Ovary (tissue), 9 donors: ENCODE data around the gene POLR1B. TPM values are rescaled to one million over a fixed set of nuclear protein-coding genes. Genes with fewer than 3 reads are reported as not detected.

Experiments used
- DNase-seq, 5 donors: peaks; one replicate each; pipeline ENCODE4 v3.0.0-alpha.2; 2019 to 2020
- H3K27ac ChIP-seq, 2 donors: fragments of 200-600 bp; one replicate each; pipeline versions ENCODE4 v1.5.1 to v1.8.0; 2019 to 2022
- H3K27me3 ChIP-seq: fragments of 200-600 bp; one replicate; pipeline ENCODE4 v1.8.0; 2022
- H3K36me3 ChIP-seq: fragments of 200-600 bp; sonication (generic); one replicate; pipeline ENCODE4 v1.5.1; 2019
- H3K4me1 ChIP-seq: one replicate; pipeline ENCODE4 v1.8.1; 2013; ENCODE audit warnings: mild to moderate bottlenecking, moderate library complexity; ENCODE audit not compliant: insufficient read depth
- H3K4me3 ChIP-seq: fragments of 200-600 bp; sonication (generic); one replicate; pipeline ENCODE4 v1.5.1; 2017
- H3K9me3 ChIP-seq, 2 donors: fragments of 200-600 bp in 1 of 2; sonication (generic) in 1 of 2; one replicate each; pipeline versions ENCODE4 v1.5.1 to v1.8.1; 2013 to 2019; ENCODE audit warnings: mild to moderate bottlenecking in 1 of 2, moderate library complexity in 1 of 2
- CTCF ChIP-seq, 3 donors: fragments of 450-650 bp in 2 of 3; fragments of 200-600 bp in 1 of 3; IDR thresholded peaks; one replicate each; pipeline versions ENCODE4 v1.5.1 to v1.8.0; 2016 to 2022; ENCODE audit warnings: antibody characterized with exemption in 3 of 3, mild to moderate bottlenecking in 1 of 3
- EP300 ChIP-seq: sonication (generic); formaldehyde crosslinking; IDR thresholded peaks from one replicate; pipeline ENCODE4 v1.6.1; 2017; ENCODE audit warnings: antibody characterized with exemption
- POLR2A ChIP-seq: fragments of 450-650 bp; IDR thresholded peaks from one replicate; pipeline ENCODE4 v1.6.1; 2017; ENCODE audit warnings: antibody characterized with exemption, mild to moderate bottlenecking, moderate library complexity
- WGBS, 3 donors: extraction: QIAGEN DNeasy Blood & Tissue Kit in 1 of 3; methylation state at CpG; one replicate each; pipeline versions ENCODE4 v1.1.5 to v1.1.7; 2013 to 2017; 5-methylcytosine and 5-hydroxymethylcytosine counted together
- intact Hi-C, 4 donors: fragments of 100-400 bp; cut with DNase I; formaldehyde crosslinking; loops; one replicate each; pipeline versions ENCODE4 v1.11.0 to v1.15.1; 2022 to 2023
- polyA plus RNA-seq, 2 donors: library from polyadenylated mRNA; stranded (reverse); fragments of 200-250 nt in 1 of 2; fragments of 350-450 nt in 1 of 2; fragmentation: Illumina TruSeq in 1 of 2; extraction: RNeasy Lipid Tissue Mini Kit (QIAGEN cat#74804) in 1 of 2; gene quantifications; one replicate each; pipeline ENCODE4 v1.2.3, GENCODE V29; 2013 to 2014
- total RNA-seq, 7 donors: library from RNA; depleted of rRNA in 2 of 7; stranded (reverse); fragments of >200 nt in 2 of 7; fragmentation: NEBNext Ultra II Directional in 3 of 7; extraction: Animal tissue kit (Norgen Biotek cat#: 25700) in 3 of 7; gene quantifications; one replicate each; pipeline versions ENCODE4 v1.1.0 to v1.2.4, GENCODE V29; 2016 to 2023
- donor health status: DM: no; HTN: no; CAD: no; lungs with moderate emphysema.
- donor health status: DM: no; HTN: no; CAD: no.
- donor health status: Bipolar disorder and iron deficiency.
- donor health status: DM: yes; HTN: yes; CAD: no.
- donor health status: DM: no; HTN: no; CAD: no.
- donor health status: DM: yes; HTN: yes; CAD: no.

Gene POLR1B
- total and polyA plus RNA-seq, 9 donors = 5.6 to 29.9 (median 18.9) TPM

GRCh38 chr2:112584134-112584890, 42.0 kb downstream of the POLR1B start, which contains the start of gene CHCHD5:
CHCHD5 (plus strand) TSS chr2:112584609; CDS start chr2:112584648, 39 bp downstream.
- Histone ChIP-seq H3K4me1 (peaks cover 7% of the 10 kb centered on the region), H3K27me3 (no peaks in the 10 kb centered on the region), H3K9me3 (no peaks in the 10 kb centered on the region), H3K27ac (peak within 1 kb of the TSS; percentile 31 to 85), H3K36me3 (no peaks in the 10 kb centered on the region), H3K4me3 (peak within 1 kb of the TSS; percentile 52)
- intact Hi-C loops = loop anchor here in 3 of 4 donors (5.0 kb wide), 1 partner anchor 102 kb away; the partner anchor contains the start of gene TTL (in 3 of the 3)
- WGBS, 3 donors = 0 to 1% (median 0%) methylated on average over 52 to 54 of the region's 54 CpGs
- DNase-seq = peak; percentile 93 to 96 (median 94)
- TF ChIP-seq CTCF (IDR thresholded peaks at IDR 0.05) (peak; percentile 37 to 51 (median 47)), POLR2A (peak; percentile 38), EP300 (peak; percentile 38)

GRCh38 chr2:112584891-112585250, 42.6 kb downstream of the POLR1B start:
- intact Hi-C loops = loop anchor here in 3 of 4 donors (5.0 kb wide), 1 partner anchor 103 kb away; the partner anchor contains the start of gene TTL (in 3 of the 3)
- no peak for TF ChIP-seq EP300
- TF ChIP-seq CTCF (IDR thresholded peaks at IDR 0.05) = no peak
- TF ChIP-seq POLR2A = no peak
- Histone ChIP-seq H3K4me3 (peak overlapping the region; percentile 52), H3K4me1 (peaks cover 7% of the 10 kb centered on the region), H3K9me3 (no peaks in the 10 kb centered on the region), H3K27ac (peak overlapping the region; percentile 31 to 85), H3K36me3 (no peaks in the 10 kb centered on the region), H3K27me3 (no peaks in the 10 kb centered on the region)
- DNase-seq = peak in 1 of 5 donors; percentile 19
- WGBS, 3 donors = 62 to 65% (median 62%) methylated on average over 3 of the region's 3 CpGs

- TF ChIP-seq EP300 = no peak
- no peak for TF ChIP-seq CTCF (IDR thresholded peaks at IDR 0.05)
- TF ChIP-seq POLR2A = no peak
- intact Hi-C loops = no loop called here
- no peak for DNase-seq
- H3K4me3 ChIP-seq = peak overlapping the region; percentile 52
- no peak overlapping the region for H3K27ac ChIP-seq
- H3K4me1 ChIP-seq = peaks cover 7% of the 10 kb centered on the region
- WGBS, 3 donors = 96 to 98% (median 98%) methylated on average over 3 of the region's 3 CpGs
- H3K36me3 ChIP-seq = no peaks in the 10 kb centered on the region
- no peaks in the 10 kb centered on the region for H3K27me3 ChIP-seq
- no peaks in the 10 kb centered on the region for H3K9me3 ChIP-seq
Observed at GRCh38 chr2:112585400-112585799, 43.1 kb downstream of the POLR1B start.

GRCh38 chr2:112585873-112586464, 43.7 kb downstream of the POLR1B start:
- no peaks in the 10 kb centered on the region for H3K9me3 ChIP-seq
- intact Hi-C loops = no loop called here
- no peak overlapping the region for H3K27ac ChIP-seq
- no peaks in the 10 kb centered on the region for H3K36me3 ChIP-seq
- no peak overlapping the region for H3K4me3 ChIP-seq
- H3K27me3 ChIP-seq = no peaks in the 10 kb centered on the region
- DNase-seq = peak in 2 of 5 donors; percentile 21 to 28
- H3K4me1 ChIP-seq = peaks cover 7% of the 10 kb centered on the region
- 96% methylated on average over 18 of the region's 18 CpGs for WGBS, 3 donors
- no peak for TF ChIP-seq CTCF (IDR thresholded peaks at IDR 0.05)
- no peak for TF ChIP-seq EP300
- no peak for TF ChIP-seq POLR2A
